ENCODE measurements around the gene ABCG5.

ABCG5 gene

GRCh38 chr2:43841949-43842865 is 3.6 kb upstream of the ABCG5 start:
- ATAC-seq (no peak), DNase-seq (no peak)

DNA sequence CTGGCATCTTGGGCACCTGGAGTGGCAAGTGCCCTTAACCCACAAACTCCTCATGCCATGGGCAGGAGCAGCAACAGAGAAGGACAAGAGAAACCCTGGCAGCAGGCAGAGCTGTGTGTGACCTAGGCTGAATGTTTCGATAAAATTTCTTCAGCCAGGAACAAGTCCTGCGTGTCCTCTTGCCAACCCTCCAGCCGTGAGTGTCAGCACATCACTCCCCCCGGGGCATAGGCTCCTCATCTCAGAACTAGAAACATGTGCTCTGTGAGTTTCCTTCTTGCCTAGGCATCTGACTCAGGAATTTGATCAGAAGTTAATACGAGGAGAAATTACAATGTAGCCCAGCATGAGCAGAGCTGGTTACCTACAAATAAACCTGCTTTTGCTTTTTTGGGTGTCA is 2.3 kb upstream of the ABCG5 start:
- no peak for ATAC-seq
- no peak for DNase-seq

DNA sequence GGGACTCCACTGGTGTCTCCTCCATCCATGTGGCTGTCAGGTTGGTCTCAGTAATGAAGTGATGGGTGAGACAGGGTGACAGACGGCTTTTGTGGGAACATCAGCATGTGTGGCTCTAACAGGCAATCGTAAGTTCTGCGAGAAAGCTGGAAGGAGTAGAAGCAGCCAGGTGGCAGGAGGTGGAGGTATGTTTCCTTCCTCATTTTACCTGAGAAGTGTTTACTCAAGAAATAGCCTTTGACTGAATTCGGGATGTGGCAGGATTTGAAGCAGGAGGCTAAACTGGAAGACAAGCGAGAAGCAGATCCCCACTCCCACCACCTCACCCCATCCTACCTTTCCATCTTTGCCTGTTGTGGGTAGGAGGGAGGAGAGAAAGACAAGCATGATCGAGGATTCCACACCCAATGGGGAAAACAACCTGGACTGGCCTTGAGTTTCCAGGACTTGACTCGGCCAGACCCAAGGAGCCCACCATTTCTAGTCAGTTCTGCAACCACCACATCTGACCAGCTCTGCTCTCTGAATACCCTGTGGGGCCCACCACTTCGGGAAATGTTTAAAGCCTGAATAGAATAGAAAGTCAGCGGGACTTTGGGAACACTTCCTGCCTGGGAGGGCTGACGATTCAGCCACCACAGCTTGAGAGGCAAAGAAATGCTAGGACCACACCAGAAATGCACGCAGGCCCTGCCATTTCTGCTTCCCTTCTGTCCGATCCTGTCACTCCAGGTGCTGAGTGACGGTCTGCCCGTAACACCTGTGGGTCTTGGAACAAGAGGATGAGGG is 1.3 kb upstream of the ABCG5 start:
- DNase-seq (no peak), ATAC-seq (no peak)

DNA sequence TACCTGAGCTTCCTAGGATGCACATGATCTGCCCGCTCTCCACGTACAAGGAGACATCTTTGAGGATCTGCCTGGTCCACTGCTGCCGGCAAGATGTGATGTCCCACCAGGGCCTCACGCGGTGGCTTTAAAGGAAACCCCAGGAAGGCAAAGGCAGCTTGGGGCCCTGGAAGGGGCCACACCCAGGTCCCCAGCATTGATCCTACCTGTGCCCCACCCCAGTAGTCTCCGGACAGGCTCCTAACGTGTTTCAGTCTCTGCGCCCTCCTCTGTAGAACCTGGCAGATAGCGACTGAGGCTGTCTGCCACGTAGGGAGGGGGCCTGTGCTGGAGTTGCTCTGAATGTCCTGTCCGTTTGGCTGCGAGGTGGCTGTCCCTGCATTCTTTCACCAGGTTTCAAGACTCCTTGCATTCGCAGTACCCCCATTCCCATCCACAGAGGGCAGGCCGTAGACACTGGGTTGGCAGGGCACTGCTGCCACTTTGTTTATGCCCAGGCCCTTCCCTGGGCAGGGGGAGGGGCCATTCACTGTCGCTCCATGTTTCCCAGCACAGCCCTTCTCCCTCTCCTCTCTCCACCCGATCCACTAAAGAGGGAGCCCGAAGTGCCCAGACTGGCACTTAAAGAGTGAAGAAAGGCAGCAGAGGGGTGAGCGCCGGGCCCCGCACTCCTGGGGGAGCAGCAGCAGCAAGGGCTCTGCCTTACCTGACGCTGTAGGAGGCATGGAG is 644 bp downstream of the ABCG5 start:
- ATAC-seq = no peak
- DNase-seq = no peak

- ATAC-seq (no peak), DNase-seq (no peak)
These were observed 1.6 kb downstream of the ABCG5 start for GRCh38 chr2:43837033-43837432.

DNA sequence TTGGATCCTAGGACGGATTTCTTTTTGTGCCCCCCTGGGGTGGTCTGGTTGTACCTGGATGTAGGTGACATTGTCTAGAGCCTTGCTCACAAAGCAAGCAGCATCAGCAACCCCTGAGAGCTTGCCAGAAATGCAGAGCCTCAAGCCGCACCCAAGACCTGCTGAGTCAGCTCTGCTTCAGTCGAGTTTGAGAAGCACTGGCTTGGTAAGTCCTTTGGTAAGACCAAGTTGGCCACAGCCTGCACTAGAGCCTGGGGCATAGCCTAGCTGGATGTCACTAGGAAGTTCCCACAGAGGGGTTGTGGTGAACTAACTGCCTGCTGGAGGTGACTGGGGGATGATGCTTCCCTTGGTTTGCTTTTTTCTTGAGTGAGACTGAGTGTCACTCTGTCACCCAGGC is 6.2 kb downstream of the ABCG5 start:
- no peak for DNase-seq

GRCh38 chr2:43831543-43832294 is 6.9 kb downstream of the ABCG5 start:
- ATAC-seq (peak; percentile 29), DNase-seq (no peak)

More for the DNA sequence above, 6.2 kb downstream of the ABCG5 start:
- ATAC-seq = peak; percentile 37

- ATAC-seq (no peak), DNase-seq (no peak)
These were observed 12.1 kb downstream of the ABCG5 start for GRCh38 chr2:43826305-43827250.

- DNase-seq (no peak), ATAC-seq (no peak)
These were observed 12.8 kb downstream of the ABCG5 start for GRCh38 chr2:43825841-43826240.

DNA sequence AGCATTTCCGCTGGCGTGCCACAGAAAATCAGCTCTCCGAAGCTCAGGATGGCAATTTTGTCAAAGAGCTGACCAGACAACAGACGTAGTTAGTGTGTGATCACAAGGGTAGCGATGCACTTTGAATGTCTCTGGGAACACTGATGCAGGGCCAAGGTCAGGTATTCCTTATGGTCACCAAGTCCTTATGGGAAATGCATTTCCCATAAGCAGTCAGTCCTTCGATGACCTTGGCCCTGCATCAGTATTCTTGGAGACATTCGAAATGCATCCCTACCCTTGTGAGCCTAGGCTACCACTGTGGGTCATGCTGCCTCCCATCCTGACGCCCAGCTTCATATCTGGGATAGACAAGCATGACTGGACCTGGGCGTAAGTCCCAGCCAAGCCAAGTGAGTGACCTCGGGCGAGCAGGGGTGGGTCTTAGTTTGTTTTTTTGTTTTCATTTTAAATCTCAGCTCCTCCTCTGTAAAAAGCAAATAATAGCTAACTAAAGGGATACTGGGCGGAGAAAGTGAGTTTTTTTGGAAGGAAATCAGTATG is 13.6 kb downstream of the ABCG5 start:
- ATAC-seq = no peak

DNA sequence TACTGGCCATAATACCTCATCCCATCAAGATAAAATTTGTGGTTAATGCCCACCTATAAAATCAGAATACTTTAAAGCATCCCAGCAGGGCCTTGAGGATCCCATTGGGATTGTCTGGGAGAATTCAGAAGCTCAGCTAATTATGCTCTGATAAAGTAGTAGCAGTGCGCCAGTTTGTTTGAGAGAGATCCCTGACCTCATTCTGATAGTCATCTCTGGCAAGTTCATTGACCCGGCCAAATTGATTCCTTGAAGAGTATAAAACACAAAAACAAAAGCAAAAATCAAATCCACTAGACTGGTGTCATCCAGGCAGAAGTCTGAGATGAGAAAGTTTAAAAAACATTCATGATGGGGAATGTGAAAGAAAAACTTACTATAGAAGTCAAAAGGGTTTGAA is 14.1 kb downstream of the ABCG5 start:
- no peak for DNase-seq
- no peak for ATAC-seq

More for the DNA sequence above, 13.6 kb downstream of the ABCG5 start:
- DNase-seq = no peak

- ATAC-seq = no peak
- DNase-seq = no peak
These were observed 14.9 kb downstream of the ABCG5 start for GRCh38 chr2:43823751-43824150.

- DNase-seq (no peak), ATAC-seq (no peak)
These were observed 15.8 kb downstream of the ABCG5 start for GRCh38 chr2:43822839-43823238.

DNA sequence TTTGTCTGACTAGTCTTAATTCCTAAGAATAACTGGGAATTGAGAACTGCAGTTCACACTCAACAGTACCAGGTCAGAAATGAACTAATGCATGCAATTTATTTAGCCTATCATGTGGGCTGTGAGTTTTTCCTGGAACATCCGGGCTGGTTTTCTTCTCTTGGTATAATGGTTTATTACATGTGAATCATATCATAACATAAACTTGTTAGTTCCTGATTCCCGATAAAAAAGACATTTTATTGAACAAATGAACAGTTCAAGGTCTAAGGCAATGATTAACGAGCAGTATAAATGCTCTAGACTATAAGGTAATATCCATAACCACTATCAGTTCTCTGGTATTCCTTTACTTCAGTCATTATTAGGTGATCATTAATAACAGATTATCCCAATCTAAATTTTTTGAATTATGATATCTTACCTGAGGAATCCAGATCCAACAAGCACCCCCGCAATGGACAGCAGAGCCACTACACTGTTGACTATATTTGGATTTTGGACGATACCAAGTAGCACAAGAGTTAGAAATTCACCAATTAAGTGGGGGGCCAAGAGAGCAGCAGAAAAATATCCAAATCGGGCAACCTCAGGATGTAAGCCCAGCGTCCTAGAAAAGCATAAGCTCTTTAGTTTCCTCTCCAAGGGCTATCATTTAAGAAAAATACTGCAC is 19.0 kb downstream of the ABCG5 start:
- DNase-seq (no peak), ATAC-seq (no peak)

- DNase-seq = peak; percentile 48
- ATAC-seq = peak; percentile 88
These were observed 19.9 kb downstream of the ABCG5 start for GRCh38 chr2:43818761-43819160.

DNA sequence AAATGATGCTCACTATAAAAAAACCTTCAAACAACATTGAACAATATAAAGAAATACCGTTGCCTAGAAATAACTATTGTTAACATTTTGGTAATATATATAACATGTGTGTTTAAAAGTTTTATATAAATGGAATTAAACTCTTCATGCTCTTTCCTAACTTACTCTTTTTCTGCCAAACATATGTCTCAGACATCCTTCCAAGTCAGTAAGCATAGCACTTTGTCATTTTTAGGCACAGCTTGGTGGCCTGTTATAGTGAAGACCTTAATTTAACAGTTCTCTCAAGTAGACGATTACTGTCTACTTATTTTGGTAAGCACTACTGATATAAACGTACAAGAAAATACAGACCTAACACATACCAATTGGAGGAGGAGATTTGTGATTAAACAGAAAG is 23.9 kb downstream of the ABCG5 start:
- no peak for DNase-seq
- no peak for ATAC-seq

- DNase-seq (no peak), ATAC-seq (no peak)
These were observed 25.7 kb downstream of the ABCG5 start for GRCh38 chr2:43812947-43813346.

- DNase-seq = no peak
- no peak for ATAC-seq
These were observed 26.6 kb downstream of the ABCG5 start for GRCh38 chr2:43812006-43812405.

GRCh38 chr2:43810888-43811287 is 27.8 kb downstream of the ABCG5 start:
- no peak for ATAC-seq
- DNase-seq = no peak

DNA sequence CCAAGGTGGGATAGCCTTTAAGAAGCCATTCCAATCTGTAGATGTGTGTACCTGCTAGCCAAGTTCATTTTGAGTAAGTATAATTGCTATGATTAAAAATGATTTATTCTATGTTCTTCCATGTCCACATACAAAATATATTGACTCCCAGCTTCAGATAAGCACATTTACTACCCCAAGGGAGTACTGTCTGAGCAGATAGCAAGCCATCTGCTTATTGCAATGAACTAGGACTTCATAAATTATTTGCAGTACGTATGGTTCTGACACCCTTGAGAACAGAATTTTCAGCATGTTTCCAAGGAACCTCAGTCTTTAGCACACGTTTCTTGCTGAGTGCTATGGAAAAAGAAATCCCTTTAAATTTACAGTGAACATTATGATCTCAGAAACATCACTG is 28.2 kb downstream of the ABCG5 start:
- no peak for DNase-seq
- ATAC-seq = no peak

Data from stimulated activated naive CD8-positive, alpha-beta T cell treated with anti-CD3 and anti-CD28 coated beads, Interleukin-15, Interleukin-2, amounts not matched to agents 100 U/mL and 50 U/mL, for 24 hours (primary cell).